Left colon (tissue), 2 donors: ENCODE results near the gene GLI2. TPM values are rescaled to one million over a fixed set of nuclear protein-coding genes. Genes with fewer than 3 reads are reported as not detected.
A peak's percentile ranks its signal among the peaks of the same experiment; 100 is the strongest.

Source experiments
- ATAC-seq: fragments of 200-7000 bp; cut with Tn5 transposase; one replicate; pipeline ENCODE4 v1.9.1; 2020; ENCODE audit warnings: mild to moderate bottlenecking, moderate library complexity
- DNase-seq, 2 donors: peaks; one replicate each; pipeline ENCODE4 v3.0.0-alpha.2; 2020
- intact Hi-C, 2 donors: fragments of 100-400 bp; cut with DNase I in 1 of 2; cut with micrococcal nuclease in 1 of 2; formaldehyde crosslinking; loops; one replicate each; pipeline versions ENCODE4 v1.11.2 to v1.14.0; 2022; cut with DNase I, micrococcal nuclease
- total RNA-seq, 2 donors: library from RNA; stranded (reverse); fragmentation: NEBNext Ultra II Directional; extraction: Animal tissue kit (Norgen Biotek cat#: 25700); gene quantifications; one replicate each; pipeline ENCODE4 v1.2.1, GENCODE V29; 2021
- donor health status: DM: no; HTN: no; CAD: no.
- donor health status: DM: yes; HTN: yes; CAD: no.

GLI2 gene
- total RNA-seq, 2 donors from 2014 or later, result 1.4 to 4.0 TPM

GRCh38 chr2:120748310-120748709 is 12.6 kb downstream of the GLI2 start:
- no peak for ATAC-seq
- no peak for DNase-seq
- intact Hi-C loops, result no loop called here

- ATAC-seq (no peak), DNase-seq (no peak)
- intact Hi-C loops, result no loop called here
Observed at GRCh38 chr2:120748741-120749140, 13.1 kb downstream of the GLI2 start.

GRCh38 chr2:120749506-120750431 is 14.1 kb downstream of the GLI2 start:
- no peak for DNase-seq
- ATAC-seq, result no peak
- intact Hi-C loops, result no loop called here

GRCh38 chr2:120750488-120751210 is 15.0 kb downstream of the GLI2 start:
- DNase-seq (no peak), ATAC-seq (no peak)
- intact Hi-C loops, result no loop called here

- intact Hi-C loops, result no loop called here
- no peak for ATAC-seq
- no peak for DNase-seq
Observed at GRCh38 chr2:120751553-120751952, 15.9 kb downstream of the GLI2 start.

- ATAC-seq, result no peak
- intact Hi-C loops, result no loop called here
- no peak for DNase-seq
Observed at GRCh38 chr2:120754067-120754960, 18.6 kb downstream of the GLI2 start.

- intact Hi-C loops, result no loop called here
- ATAC-seq (peak; percentile 9), DNase-seq (peak; percentile 32 to 42)
Observed at GRCh38 chr2:120758181-120759144, 22.8 kb downstream of the GLI2 start.

GRCh38 chr2:120759543-120760331 is 24.1 kb downstream of the GLI2 start:
- intact Hi-C loops, result no loop called here
- DNase-seq, result peak in 1 of 2 donors; percentile 14

GRCh38 chr2:120760446-120761135 is 24.9 kb downstream of the GLI2 start:
- intact Hi-C loops, result no loop called here
- peak in 1 of 2 donors; percentile 25 for DNase-seq
- ATAC-seq, result no peak

More at GRCh38 chr2:120759543-120760331, 24.1 kb downstream of the GLI2 start:
- ATAC-seq, result no peak

GRCh38 chr2:120761164-120761861 is 25.6 kb downstream of the GLI2 start:
- DNase-seq, result peak in 1 of 2 donors; percentile 10
- intact Hi-C loops, result no loop called here
- ATAC-seq, result no peak

- DNase-seq, result peak in 1 of 2 donors; percentile 14
- intact Hi-C loops, result no loop called here
- ATAC-seq, result no peak
Observed at GRCh38 chr2:120761911-120762310, 26.2 kb downstream of the GLI2 start.

GRCh38 chr2:120762341-120763061 is 26.8 kb downstream of the GLI2 start:
- ATAC-seq, result no peak
- intact Hi-C loops, result no loop called here
- DNase-seq, result peak in 1 of 2 donors; percentile 11

GRCh38 chr2:120763508-120763907 is 27.8 kb downstream of the GLI2 start:
- DNase-seq (peak; percentile 38 to 48), ATAC-seq (peak; percentile 78)
- intact Hi-C loops, result no loop called here

GRCh38 chr2:120763931-120764330 is 28.3 kb downstream of the GLI2 start:
- no peak for ATAC-seq

GRCh38 chr2:120764492-120764891 is 28.8 kb downstream of the GLI2 start:
- ATAC-seq (no peak), DNase-seq (no peak)
- intact Hi-C loops, result no loop called here

More at GRCh38 chr2:120763931-120764330, 28.3 kb downstream of the GLI2 start:
- intact Hi-C loops, result no loop called here
- peak in 1 of 2 donors; percentile 4 for DNase-seq
